ENCODE measurements around the gene COL26A1.
"Not testable (repeated sequence)": the region's sequence is repeated elsewhere in the genome, so short reads cannot be mapped to it uniquely, and the experiment has no call there.

COL26A1 gene

DNA sequence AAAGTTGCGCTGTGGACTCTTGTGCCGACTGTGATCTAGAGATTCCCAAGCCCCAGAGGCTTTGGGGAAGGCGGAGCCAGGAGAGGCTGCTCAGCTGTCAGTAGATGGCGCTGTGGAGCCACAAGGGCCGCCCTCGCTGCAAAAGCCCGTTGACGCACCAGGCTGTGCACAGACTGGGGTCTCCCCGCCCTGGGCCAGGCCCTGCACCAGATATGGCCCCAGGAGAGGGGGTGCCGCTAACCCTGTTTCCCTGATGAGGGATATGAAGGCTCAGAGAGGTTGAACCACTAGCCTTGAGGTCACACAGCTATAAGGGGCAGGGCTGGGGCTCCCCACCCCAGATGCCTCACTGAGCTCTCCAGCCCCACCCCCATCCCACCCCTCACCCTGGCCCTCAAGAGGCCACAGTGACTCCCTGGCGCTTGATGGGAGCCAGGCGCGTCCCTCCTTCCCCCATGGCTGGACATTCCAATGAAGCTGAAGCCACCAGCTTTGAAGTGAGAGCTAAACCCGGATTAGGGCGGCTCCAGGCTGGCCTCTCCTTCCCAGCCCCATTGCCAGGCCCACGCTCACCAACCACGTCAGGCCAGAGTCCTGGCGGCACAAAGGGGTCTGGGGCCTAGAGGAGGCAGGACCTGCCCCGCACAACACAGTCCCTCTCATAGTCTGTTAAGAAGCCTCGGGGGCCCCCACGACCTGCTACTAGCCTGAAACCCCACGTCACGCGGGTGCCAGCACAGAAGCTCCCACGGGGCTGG lies 240.0 kb downstream of the COL26A1 start:
- peak; percentile 91 for DNase-seq

DNA sequence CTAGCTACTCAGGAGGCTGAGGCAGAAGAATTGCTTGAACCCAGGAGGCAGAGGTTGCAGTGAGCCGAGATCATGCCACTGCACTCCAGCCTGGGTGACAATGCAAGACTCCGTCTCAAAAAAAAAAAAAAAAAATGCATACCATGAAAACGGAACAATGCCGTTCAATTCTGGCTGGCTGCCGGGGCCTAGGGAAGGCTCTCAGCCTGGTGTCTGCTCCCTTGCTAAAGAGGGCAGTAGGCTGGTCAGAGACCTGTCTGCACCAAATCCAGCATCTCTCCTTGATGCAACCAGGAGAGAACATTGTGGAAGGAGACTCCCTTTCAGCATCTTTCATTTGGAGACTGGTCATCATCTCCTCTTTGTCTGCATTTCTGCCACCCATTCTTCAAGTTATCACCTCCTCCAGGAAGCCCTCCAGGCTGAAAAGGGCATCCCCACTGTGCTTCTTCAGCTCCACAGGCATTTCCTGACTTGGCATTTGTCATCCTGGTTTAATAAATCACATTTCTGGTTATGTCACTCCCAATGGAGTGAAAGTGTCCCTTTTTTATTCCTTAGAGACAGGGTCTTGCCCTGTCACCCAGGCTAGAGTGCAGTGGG lies 241.8 kb downstream of the COL26A1 start:
- Histone ChIP-seq H3K4me3 (ENCODE audit: low read length) (no peak overlapping the region), H3K56ac (ENCODE audit: low read length) (no peak overlapping the region), H2AK5ac (ENCODE audit: low read length) (no peak overlapping the region), H3K79me2 (ENCODE audit: control insufficient read depth, insufficient read depth, low read length) (no peaks in the 10 kb centered on the region), H3K27ac (ENCODE audit: low read depth, low read length) (no peak overlapping the region), H4K5ac (ENCODE audit: low read length) (no peak overlapping the region), H2BK5ac (ENCODE audit: low read length) (no peak overlapping the region), H3K4me1 (ENCODE audit: control insufficient read depth, low read depth, low read length) (no peaks in the 10 kb centered on the region), H4K8ac (ENCODE audit: low read depth, low read length) (no peak overlapping the region), H3K9ac (ENCODE audit: low read length) (no peak overlapping the region), H2BK15ac (replicated peaks; ENCODE audit: low read depth) (no peak overlapping the region), H3K27me3 (ENCODE audit: insufficient read depth, low read length, poor library complexity) (no peaks in the 10 kb centered on the region), H3K4ac (ENCODE audit: low read depth, low read length) (no peak overlapping the region), H3K23ac (ENCODE audit: low read length) (no peak overlapping the region), H3K79me1 (ENCODE audit: low read length) (no peaks in the 10 kb centered on the region), H3K18ac (ENCODE audit: low read length) (no peak overlapping the region), H3K4me2 (ENCODE audit: low read length) (no peak overlapping the region), H2BK120ac (ENCODE audit: low read depth, low read length) (no peak overlapping the region), H3K36me3 (ENCODE audit: control insufficient read depth, insufficient read depth, low read length) (no peaks in the 10 kb centered on the region)
- DNase-seq, result no peak
- no CpG with 5 or more reads among the region's 5 CpGs for WGBS (ENCODE audit: extremely low coverage, insufficient coverage, low lambda C conversion rate)

More for the DNA sequence above, 240.0 kb downstream of the COL26A1 start:
- peak overlapping the region; percentile 8 for H2BK120ac ChIP-seq (ENCODE audit: low read depth, low read length)
- H3K4ac ChIP-seq (ENCODE audit: low read depth, low read length), result peak overlapping the region; percentile 21
- H3K27me3 ChIP-seq (ENCODE audit: insufficient read depth, low read length, poor library complexity), result no peaks in the 10 kb centered on the region
- H4K5ac ChIP-seq (ENCODE audit: low read length), result no peak overlapping the region
- H4K8ac ChIP-seq (ENCODE audit: low read depth, low read length), result no peak overlapping the region
- no peak overlapping the region for H3K4me2 ChIP-seq (ENCODE audit: low read length)
- H3K23ac ChIP-seq (ENCODE audit: low read length), result no peak overlapping the region
- peak overlapping the region; percentile 7 for H3K9ac ChIP-seq (ENCODE audit: low read length)
- H2AK5ac ChIP-seq (ENCODE audit: low read length), result no peak overlapping the region
- H3K27ac ChIP-seq (ENCODE audit: low read depth, low read length), result no peak overlapping the region
- no peaks in the 10 kb centered on the region for H3K79me2 ChIP-seq (ENCODE audit: control insufficient read depth, insufficient read depth, low read length)
- peak overlapping the region; percentile 15 for H3K18ac ChIP-seq (ENCODE audit: low read length)
- no peaks in the 10 kb centered on the region for H3K79me1 ChIP-seq (ENCODE audit: low read length)
- no CpG with 5 or more reads among the region's 25 CpGs for whole genome bisulfite sequencing (ENCODE audit: extremely low coverage, insufficient coverage, low lambda C conversion rate)
- no peak overlapping the region for H3K4me3 ChIP-seq (ENCODE audit: low read length)
- H3K36me3 ChIP-seq (ENCODE audit: control insufficient read depth, insufficient read depth, low read length), result no peaks in the 10 kb centered on the region
- peak overlapping the region; percentile 31 for H2BK5ac ChIP-seq (ENCODE audit: low read length)
- H3K56ac ChIP-seq (ENCODE audit: low read length), result peak overlapping the region; percentile 76
- no peak overlapping the region for H2BK15ac ChIP-seq (replicated peaks; ENCODE audit: low read depth)
- H3K4me1 ChIP-seq (ENCODE audit: control insufficient read depth, low read depth, low read length), result no peaks in the 10 kb centered on the region

DNA sequence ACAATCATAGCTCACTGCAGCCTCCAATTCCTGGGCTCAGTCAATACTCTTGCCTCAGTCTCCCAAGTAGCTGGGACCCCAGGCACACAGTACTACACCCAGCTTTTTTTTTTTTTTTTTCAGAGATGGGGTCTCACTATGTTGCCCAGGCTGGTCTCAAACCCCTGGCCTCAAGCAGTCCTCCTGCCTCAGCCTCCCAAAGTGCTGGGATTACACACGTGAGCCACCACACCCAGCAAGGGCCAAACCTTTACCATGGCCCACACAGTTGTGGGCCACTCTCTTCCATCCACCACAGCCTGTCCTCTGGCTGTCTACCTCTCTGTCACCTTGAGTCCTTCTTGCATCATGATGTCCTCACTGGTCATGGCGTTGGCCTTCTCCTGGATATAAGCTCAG lies 242.3 kb downstream of the COL26A1 start:
- H4K8ac ChIP-seq (ENCODE audit: low read depth, low read length); H2BK15ac ChIP-seq (replicated peaks; ENCODE audit: low read depth); H3K27ac ChIP-seq (ENCODE audit: low read depth, low read length); H3K4me1 ChIP-seq (ENCODE audit: control insufficient read depth, low read depth, low read length); H3K79me2 ChIP-seq (ENCODE audit: control insufficient read depth, insufficient read depth, low read length); H3K36me3 ChIP-seq (ENCODE audit: control insufficient read depth, insufficient read depth, low read length); H3K79me1 ChIP-seq (ENCODE audit: low read length); H2BK5ac ChIP-seq (ENCODE audit: low read length); DNase-seq; H3K23ac ChIP-seq (ENCODE audit: low read length); H3K4me3 ChIP-seq (ENCODE audit: low read length); H2BK120ac ChIP-seq (ENCODE audit: low read depth, low read length); H3K27me3 ChIP-seq (ENCODE audit: insufficient read depth, low read length, poor library complexity); H3K9ac ChIP-seq (ENCODE audit: low read length); H3K4me2 ChIP-seq (ENCODE audit: low read length); H3K18ac ChIP-seq (ENCODE audit: low read length): not testable (repeated sequence)
- Histone ChIP-seq H3K4ac (ENCODE audit: low read depth, low read length) (peak overlapping the region; percentile 70), H4K5ac (ENCODE audit: low read length) (peak overlapping the region; percentile 5), H2AK5ac (ENCODE audit: low read length) (peak overlapping the region; percentile 35), H3K56ac (ENCODE audit: low read length) (peak overlapping the region; percentile 63)
- WGBS (ENCODE audit: extremely low coverage, insufficient coverage, low lambda C conversion rate), result no CpG with 5 or more reads among the region's 2 CpGs

GRCh38 chr7:101605611-101606497 lies 243.2 kb downstream of the COL26A1 start:
- Histone ChIP-seq H3K79me1 (ENCODE audit: low read length) (no peaks in the 10 kb centered on the region), H3K4me1 (ENCODE audit: control insufficient read depth, low read depth, low read length) (no peaks in the 10 kb centered on the region), H3K4ac (ENCODE audit: low read depth, low read length) (peak overlapping the region; percentile 70), H3K79me2 (ENCODE audit: control insufficient read depth, insufficient read depth, low read length) (no peaks in the 10 kb centered on the region), H2BK120ac (ENCODE audit: low read depth, low read length) (no peak overlapping the region), H2BK15ac (replicated peaks; ENCODE audit: low read depth) (no peak overlapping the region), H3K27me3 (ENCODE audit: insufficient read depth, low read length, poor library complexity) (no peaks in the 10 kb centered on the region), H4K5ac (ENCODE audit: low read length) (no peak overlapping the region), H3K36me3 (ENCODE audit: control insufficient read depth, insufficient read depth, low read length) (no peaks in the 10 kb centered on the region), H2AK5ac (ENCODE audit: low read length) (no peak overlapping the region), H3K4me2 (ENCODE audit: low read length) (no peak overlapping the region), H2BK5ac (ENCODE audit: low read length) (peak overlapping the region; percentile 45), H3K9ac (ENCODE audit: low read length) (no peak overlapping the region), H3K23ac (ENCODE audit: low read length) (no peak overlapping the region), H3K18ac (ENCODE audit: low read length) (peak overlapping the region; percentile 29), H3K27ac (ENCODE audit: low read depth, low read length) (peak overlapping the region; percentile 33), H3K4me3 (ENCODE audit: low read length) (no peak overlapping the region), H3K56ac (ENCODE audit: low read length) (peak overlapping the region; percentile 63), H4K8ac (ENCODE audit: low read depth, low read length) (no peak overlapping the region)
- DNase-seq, result peak; percentile 39
- WGBS (ENCODE audit: extremely low coverage, insufficient coverage, low lambda C conversion rate), result no CpG with 5 or more reads among the region's 26 CpGs

DNA sequence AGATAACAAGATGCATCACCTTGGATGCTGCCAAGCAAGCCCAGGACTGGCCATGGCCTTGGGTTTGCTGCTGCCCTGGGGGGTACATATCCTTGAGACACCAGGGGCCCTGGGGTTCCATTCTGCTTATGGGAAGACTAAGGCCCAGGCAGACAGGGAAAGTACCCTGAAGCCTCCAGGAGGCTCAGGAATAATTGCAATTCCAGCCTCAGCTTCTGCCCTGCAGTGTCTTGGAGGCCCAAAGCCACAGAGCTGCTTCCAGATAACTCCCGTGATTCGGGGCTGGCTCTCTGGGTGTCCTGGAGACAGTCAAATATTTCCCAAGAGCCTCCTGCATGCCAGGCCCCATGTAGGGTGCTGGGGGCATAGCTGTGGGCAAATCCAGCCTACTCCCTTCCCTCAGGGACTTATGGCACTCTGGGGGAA lies 243.8 kb downstream of the COL26A1 start:
- Histone ChIP-seq H3K36me3 (ENCODE audit: control insufficient read depth, insufficient read depth, low read length) (no peaks in the 10 kb centered on the region), H3K4ac (ENCODE audit: low read depth, low read length) (peak overlapping the region; percentile 27), H2BK15ac (replicated peaks; ENCODE audit: low read depth) (no peak overlapping the region)

More for the DNA sequence above, 243.8 kb downstream of the COL26A1 start:
- H3K79me2 ChIP-seq (ENCODE audit: control insufficient read depth, insufficient read depth, low read length), result no peaks in the 10 kb centered on the region
- H3K27me3 ChIP-seq (ENCODE audit: insufficient read depth, low read length, poor library complexity), result no peaks in the 10 kb centered on the region
- no peak overlapping the region for H3K4me3 ChIP-seq (ENCODE audit: low read length)
- no peak overlapping the region for H4K8ac ChIP-seq (ENCODE audit: low read depth, low read length)
- H3K4me1 ChIP-seq (ENCODE audit: control insufficient read depth, low read depth, low read length), result no peaks in the 10 kb centered on the region
- DNase-seq, result no peak
- H3K27ac ChIP-seq (ENCODE audit: low read depth, low read length), result no peak overlapping the region
- no peak overlapping the region for H3K9ac ChIP-seq (ENCODE audit: low read length)
- H4K5ac ChIP-seq (ENCODE audit: low read length), result no peak overlapping the region
- H3K4me2 ChIP-seq (ENCODE audit: low read length), result no peak overlapping the region
- H3K18ac ChIP-seq (ENCODE audit: low read length), result no peak overlapping the region
- H2BK120ac ChIP-seq (ENCODE audit: low read depth, low read length), result no peak overlapping the region
- no peak overlapping the region for H2AK5ac ChIP-seq (ENCODE audit: low read length)
- WGBS (ENCODE audit: extremely low coverage, insufficient coverage, low lambda C conversion rate), result no CpG with 5 or more reads among the region's 2 CpGs
- H3K23ac ChIP-seq (ENCODE audit: low read length), result no peak overlapping the region
- no peak overlapping the region for H2BK5ac ChIP-seq (ENCODE audit: low read length)
- no peaks in the 10 kb centered on the region for H3K79me1 ChIP-seq (ENCODE audit: low read length)
- H3K56ac ChIP-seq (ENCODE audit: low read length), result no peak overlapping the region

All from mesendoderm (in vitro differentiated cells).